Measurements from ENCODE around the gene SH3GL2. TPM values are rescaled to one million over a fixed set of nuclear protein-coding genes. Genes with fewer than 3 reads are reported as not detected.
"Not testable (repeated sequence)": the region's sequence is repeated elsewhere in the genome, so short reads cannot be mapped to it uniquely, and the experiment has no call there.

SH3GL2 gene
- total RNA-seq, 5 donors from 2014 or later (not counting 1 experiment from before 2014, with no cell fraction given) = not detected

DNA sequence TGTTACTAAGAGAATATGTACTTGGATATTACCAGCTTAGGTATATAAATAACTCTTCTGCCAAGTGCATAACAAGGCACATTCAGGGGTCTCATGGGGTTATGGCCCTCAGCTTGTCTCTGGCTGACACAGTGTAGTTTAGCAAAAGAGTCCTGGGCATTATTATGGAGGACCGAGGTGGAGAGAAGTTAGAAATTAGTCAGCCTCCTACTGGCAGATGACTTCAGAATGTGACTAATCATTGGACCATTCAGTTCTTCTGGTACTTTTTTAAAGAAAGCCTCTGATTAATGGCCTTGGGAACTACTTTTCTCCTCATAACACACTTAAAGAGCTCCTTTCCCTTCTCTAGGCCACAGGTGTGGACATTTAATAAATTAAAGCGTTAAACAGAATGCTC is 178.9 kb downstream of the SH3GL2 start:
- DNase-seq (no peak), ATAC-seq (replicated peaks in 1 of 4) (no peak)
- Mint-ChIP-seq H3K27ac (no peak overlapping the region), H3K27me3 (no peaks in the 10 kb centered on the region), H3K4me1 (no peaks in the 10 kb centered on the region), H3K9me3 (peaks cover 7 to 17% (median 8%) of the 10 kb centered on the region in 3 donors), H3K36me3 (no peaks in the 10 kb centered on the region), H3K4me3 (no peak overlapping the region)
- Histone ChIP-seq H3K9me3 (no peaks in the 10 kb centered on the region), H3K4me3 (ENCODE audit: control insufficient read depth in 1 of 2, extremely low read depth in 1 of 2, low read length in 1 of 2) (no peak overlapping the region), H3K36me3 (ENCODE audit: control insufficient read depth in 2 of 2, extremely low read depth in 1 of 2, insufficient read depth in 1 of 2, low read length in 1 of 2) (no peaks in the 10 kb centered on the region), H3K4me1 (ENCODE audit: control insufficient read depth in 1 of 2, extremely low read depth in 1 of 2, insufficient read depth in 2 of 2, low read length in 2 of 2) (no peaks in the 10 kb centered on the region), H3K27me3 (replicated peaks in 1 of 2; ENCODE audit: control insufficient read depth in 2 of 2, extremely low read depth in 1 of 2, insufficient read depth in 2 of 2, low read length in 1 of 2) (no peaks in the 10 kb centered on the region), H3K27ac (ENCODE audit: low read length) (no peak overlapping the region)
- ChIA-PET POLR2A (no interaction called here), CTCF (no interaction called here)
- 100% methylated on average over 1 of the region's 2 CpGs for WGBS (ENCODE audit: insufficient coverage)

DNA sequence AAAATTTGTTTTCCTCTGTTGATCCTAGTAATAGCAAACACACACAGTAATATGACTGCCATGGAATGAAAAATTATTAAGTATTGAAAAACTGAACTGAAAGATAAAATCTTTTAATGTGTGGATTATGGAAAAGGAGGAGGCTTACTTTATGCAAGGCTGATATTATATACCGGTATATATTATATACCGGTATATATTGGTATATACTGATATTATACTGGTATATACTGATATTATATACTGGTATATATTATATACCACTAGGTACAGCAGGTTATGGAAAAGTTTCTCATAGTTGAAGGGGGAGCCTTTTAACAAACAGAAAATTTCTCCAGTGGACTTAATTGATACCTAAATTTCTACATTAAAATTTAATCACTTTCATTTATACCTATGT is 181.4 kb downstream of the SH3GL2 start:
- no peaks in the 10 kb centered on the region for H3K36me3 ChIP-seq (ENCODE audit: control insufficient read depth in 2 of 2, extremely low read depth in 1 of 2, insufficient read depth in 1 of 2, low read length in 1 of 2)
- H3K4me3 Mint-ChIP-seq = no peak overlapping the region
- ATAC-seq (replicated peaks in 1 of 4) (no peak), DNase-seq (no peak)
- no peak overlapping the region for H3K27ac Mint-ChIP-seq
- POLR2A ChIA-PET = interaction anchor here in 1 of 2 donors (0.5 kb wide), 1 partner anchor 1731 kb away, joined by 6 read pairs; no protein-coding TSS in a partner anchor
- no peaks in the 10 kb centered on the region for H3K36me3 Mint-ChIP-seq
- no peak overlapping the region for H3K27ac ChIP-seq (ENCODE audit: low read length)
- no peaks in the 10 kb centered on the region for H3K4me1 Mint-ChIP-seq
- H3K4me1 ChIP-seq (ENCODE audit: control insufficient read depth in 1 of 2, extremely low read depth in 1 of 2, insufficient read depth in 2 of 2, low read length in 2 of 2) = no peaks in the 10 kb centered on the region
- CTCF ChIA-PET = no interaction called here
- no CpG with 5 or more reads among the region's 2 CpGs for WGBS (ENCODE audit: insufficient coverage)
- H3K27me3 ChIP-seq (replicated peaks in 1 of 2; ENCODE audit: control insufficient read depth in 2 of 2, extremely low read depth in 1 of 2, insufficient read depth in 2 of 2, low read length in 1 of 2) = no peaks in the 10 kb centered on the region
- peaks cover 0 to 4% (median 0%) of the 10 kb centered on the region in 3 donors for H3K9me3 Mint-ChIP-seq
- H3K9me3 ChIP-seq = no peaks in the 10 kb centered on the region
- H3K27me3 Mint-ChIP-seq = no peaks in the 10 kb centered on the region
- H3K4me3 ChIP-seq (ENCODE audit: control insufficient read depth in 1 of 2, extremely low read depth in 1 of 2, low read length in 1 of 2) = no peak overlapping the region

DNA sequence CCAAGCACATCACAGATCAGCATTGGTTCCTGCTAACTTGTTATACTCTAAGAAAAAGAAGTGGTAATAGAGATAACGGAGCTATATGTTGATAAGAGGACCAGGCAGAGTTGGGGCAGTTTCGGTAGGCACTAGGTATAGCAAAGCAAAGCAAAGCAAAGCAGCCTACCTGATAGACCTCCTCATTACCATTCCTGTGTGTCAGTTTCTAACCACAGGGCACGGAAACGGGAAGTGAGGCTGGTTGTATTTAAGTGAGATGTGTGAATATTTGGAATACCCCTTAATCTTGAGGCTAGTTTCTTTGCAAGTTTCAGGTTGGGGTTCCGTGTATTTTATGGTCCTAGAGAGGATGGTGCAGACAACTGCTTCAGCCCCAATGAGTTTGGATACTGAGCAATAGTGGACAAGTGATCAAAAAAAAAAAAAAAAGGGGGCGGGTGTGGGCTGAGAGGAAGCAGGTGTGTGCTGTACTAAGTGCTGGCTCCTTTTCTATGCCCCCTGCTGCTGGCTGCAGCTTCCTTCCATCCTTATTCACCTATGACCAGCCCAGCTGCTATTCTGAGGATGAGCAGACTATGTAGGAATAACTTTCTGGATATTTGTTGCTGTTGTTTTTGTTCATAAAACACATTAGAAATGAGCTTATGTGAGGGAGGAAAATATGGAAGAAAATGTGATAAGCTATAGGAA is 183.3 kb downstream of the SH3GL2 start:
- H3K27ac ChIP-seq (ENCODE audit: low read length) = no peak overlapping the region
- ChIA-PET POLR2A (no interaction called here), CTCF (no interaction called here)
- no peaks in the 10 kb centered on the region for H3K4me1 ChIP-seq (ENCODE audit: control insufficient read depth in 1 of 2, extremely low read depth in 1 of 2, insufficient read depth in 2 of 2, low read length in 2 of 2)
- H3K27ac Mint-ChIP-seq = no peak overlapping the region
- peaks cover 0 to 4% (median 0%) of the 10 kb centered on the region in 3 donors for H3K9me3 Mint-ChIP-seq
- no peaks in the 10 kb centered on the region for H3K27me3 Mint-ChIP-seq
- no peak overlapping the region for H3K4me3 Mint-ChIP-seq
- H3K27me3 ChIP-seq (replicated peaks in 1 of 2; ENCODE audit: control insufficient read depth in 2 of 2, extremely low read depth in 1 of 2, insufficient read depth in 2 of 2, low read length in 1 of 2) = no peaks in the 10 kb centered on the region
- DNase-seq (no peak), ATAC-seq (replicated peaks in 1 of 4) (no peak)
- no peaks in the 10 kb centered on the region for H3K9me3 ChIP-seq
- no peaks in the 10 kb centered on the region for H3K4me1 Mint-ChIP-seq
- H3K36me3 ChIP-seq (ENCODE audit: control insufficient read depth in 2 of 2, extremely low read depth in 1 of 2, insufficient read depth in 1 of 2, low read length in 1 of 2) = no peaks in the 10 kb centered on the region
- no peaks in the 10 kb centered on the region for H3K36me3 Mint-ChIP-seq
- 100% methylated on average over 1 of the region's 6 CpGs for WGBS (ENCODE audit: insufficient coverage)
- H3K4me3 ChIP-seq (ENCODE audit: control insufficient read depth in 1 of 2, extremely low read depth in 1 of 2, low read length in 1 of 2) = no peak overlapping the region

DNA sequence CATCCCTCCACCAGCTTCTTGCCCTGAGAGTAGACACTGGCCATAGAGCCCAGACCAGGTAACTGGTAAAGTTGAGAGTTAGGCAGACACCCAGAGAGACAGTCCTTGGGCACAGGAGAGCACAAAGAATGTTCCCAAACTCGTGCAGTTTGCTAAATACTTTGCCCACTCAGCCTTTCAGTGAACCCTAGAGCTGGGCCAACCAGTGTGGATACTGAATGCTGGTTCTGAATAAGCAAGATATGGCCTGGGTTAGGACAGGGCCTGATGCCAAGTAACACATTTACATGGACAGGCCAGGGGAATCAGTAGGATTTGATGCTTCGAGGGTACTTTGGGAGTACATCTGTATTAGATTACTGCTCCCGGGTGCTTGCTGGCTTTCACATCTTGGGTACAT is 185.4 kb downstream of the SH3GL2 start:
- Histone ChIP-seq H3K27ac (ENCODE audit: low read length) (no peak overlapping the region), H3K27me3 (replicated peaks in 1 of 2; ENCODE audit: control insufficient read depth in 2 of 2, extremely low read depth in 1 of 2, insufficient read depth in 2 of 2, low read length in 1 of 2) (no peaks in the 10 kb centered on the region), H3K4me1 (ENCODE audit: control insufficient read depth in 1 of 2, extremely low read depth in 1 of 2, insufficient read depth in 2 of 2, low read length in 2 of 2) (no peaks in the 10 kb centered on the region), H3K36me3 (ENCODE audit: control insufficient read depth in 2 of 2, extremely low read depth in 1 of 2, insufficient read depth in 1 of 2, low read length in 1 of 2) (no peaks in the 10 kb centered on the region), H3K4me3 (ENCODE audit: control insufficient read depth in 1 of 2, extremely low read depth in 1 of 2, low read length in 1 of 2) (no peak overlapping the region), H3K9me3 (no peaks in the 10 kb centered on the region)
- DNase-seq = no peak
- H3K4me3 Mint-ChIP-seq = no peak overlapping the region
- H3K36me3 Mint-ChIP-seq = no peaks in the 10 kb centered on the region
- peaks cover 0 to 4% (median 0%) of the 10 kb centered on the region in 3 donors for H3K9me3 Mint-ChIP-seq
- H3K27me3 Mint-ChIP-seq = no peaks in the 10 kb centered on the region
- H3K4me1 Mint-ChIP-seq = no peaks in the 10 kb centered on the region
- ChIA-PET POLR2A (no interaction called here), CTCF (no interaction called here)
- no peak for ATAC-seq (replicated peaks in 1 of 4)
- H3K27ac Mint-ChIP-seq = no peak overlapping the region
- WGBS (ENCODE audit: insufficient coverage) = no CpG with 5 or more reads among the region's 3 CpGs

DNA sequence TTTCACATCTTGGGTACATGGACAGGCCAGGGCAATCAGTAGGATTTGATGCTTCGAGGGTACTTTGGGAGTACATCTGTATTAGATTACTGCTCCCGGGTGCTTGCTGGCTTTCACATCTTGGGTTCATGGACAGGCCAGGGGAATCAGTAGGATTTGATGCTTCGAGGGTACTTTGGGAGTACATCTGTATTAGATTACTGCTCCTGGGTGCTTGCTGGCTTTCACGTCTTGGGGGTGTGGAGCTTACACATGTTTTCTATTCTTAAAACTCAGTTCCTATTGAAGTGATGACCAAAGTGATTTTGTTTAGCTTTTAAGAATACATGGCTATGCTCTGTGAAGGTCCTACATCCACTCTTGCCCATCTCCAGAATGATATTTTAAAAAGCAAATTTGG is 186.3 kb downstream of the SH3GL2 start:
- H3K27me3 ChIP-seq (replicated peaks in 1 of 2; ENCODE audit: control insufficient read depth in 2 of 2, extremely low read depth in 1 of 2, insufficient read depth in 2 of 2, low read length in 1 of 2); H3K9me3 Mint-ChIP-seq; ATAC-seq (replicated peaks in 1 of 4); POLR2A ChIA-PET; H3K36me3 Mint-ChIP-seq; DNase-seq; H3K4me1 Mint-ChIP-seq; H3K27ac ChIP-seq (ENCODE audit: low read length); H3K4me3 Mint-ChIP-seq; H3K36me3 ChIP-seq (ENCODE audit: control insufficient read depth in 2 of 2, extremely low read depth in 1 of 2, insufficient read depth in 1 of 2, low read length in 1 of 2); H3K4me1 ChIP-seq (ENCODE audit: control insufficient read depth in 1 of 2, extremely low read depth in 1 of 2, insufficient read depth in 2 of 2, low read length in 2 of 2); H3K27me3 Mint-ChIP-seq; H3K4me3 ChIP-seq (ENCODE audit: control insufficient read depth in 1 of 2, extremely low read depth in 1 of 2, low read length in 1 of 2); H3K27ac Mint-ChIP-seq; CTCF ChIA-PET; H3K9me3 ChIP-seq: not testable (repeated sequence)
- 83% methylated on average over 2 of the region's 4 CpGs for WGBS (ENCODE audit: insufficient coverage)

DNA sequence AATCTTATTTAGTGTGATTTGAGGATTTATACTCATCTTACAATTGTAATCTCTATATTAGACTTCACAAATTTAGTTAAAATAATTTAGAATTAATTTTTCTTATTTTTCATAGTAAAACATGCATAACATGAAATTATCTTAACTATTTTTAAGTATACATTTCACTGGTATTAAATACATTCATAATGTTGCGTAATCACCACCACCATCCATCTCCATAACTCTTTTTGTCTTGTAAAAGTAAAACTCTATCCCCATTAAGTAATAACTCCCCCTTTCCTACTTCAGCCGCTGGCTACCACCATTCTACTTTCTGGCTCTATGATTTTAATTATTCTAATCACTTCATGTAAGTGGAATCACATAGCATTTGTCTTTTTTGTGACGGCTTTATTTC is 193.4 kb downstream of the SH3GL2 start:
- H3K27me3 Mint-ChIP-seq = no peaks in the 10 kb centered on the region
- Histone ChIP-seq H3K4me1 (ENCODE audit: control insufficient read depth in 1 of 2, extremely low read depth in 1 of 2, insufficient read depth in 2 of 2, low read length in 2 of 2) (no peaks in the 10 kb centered on the region), H3K27ac (ENCODE audit: low read length) (no peak overlapping the region), H3K4me3 (ENCODE audit: control insufficient read depth in 1 of 2, extremely low read depth in 1 of 2, low read length in 1 of 2) (no peak overlapping the region), H3K36me3 (ENCODE audit: control insufficient read depth in 2 of 2, extremely low read depth in 1 of 2, insufficient read depth in 1 of 2, low read length in 1 of 2) (no peaks in the 10 kb centered on the region), H3K27me3 (replicated peaks in 1 of 2; ENCODE audit: control insufficient read depth in 2 of 2, extremely low read depth in 1 of 2, insufficient read depth in 2 of 2, low read length in 1 of 2) (no peaks in the 10 kb centered on the region), H3K9me3 (no peaks in the 10 kb centered on the region)
- POLR2A ChIA-PET = no interaction called here
- H3K9me3 Mint-ChIP-seq = peaks cover 4 to 12% (median 4%) of the 10 kb centered on the region in 3 donors
- ATAC-seq (replicated peaks in 1 of 4) = no peak
- no CpG with 5 or more reads among the region's 3 CpGs for WGBS (ENCODE audit: insufficient coverage)
- H3K4me1 Mint-ChIP-seq = no peaks in the 10 kb centered on the region
- CTCF ChIA-PET = interaction anchor here in 1 of 2 donors (0.6 kb wide), 1 partner anchor 11 kb away, joined by 3 read pairs; no protein-coding TSS in a partner anchor
- no peak overlapping the region for H3K4me3 Mint-ChIP-seq
- DNase-seq = no peak
- H3K27ac Mint-ChIP-seq = no peak overlapping the region
- H3K36me3 Mint-ChIP-seq = no peaks in the 10 kb centered on the region

DNA sequence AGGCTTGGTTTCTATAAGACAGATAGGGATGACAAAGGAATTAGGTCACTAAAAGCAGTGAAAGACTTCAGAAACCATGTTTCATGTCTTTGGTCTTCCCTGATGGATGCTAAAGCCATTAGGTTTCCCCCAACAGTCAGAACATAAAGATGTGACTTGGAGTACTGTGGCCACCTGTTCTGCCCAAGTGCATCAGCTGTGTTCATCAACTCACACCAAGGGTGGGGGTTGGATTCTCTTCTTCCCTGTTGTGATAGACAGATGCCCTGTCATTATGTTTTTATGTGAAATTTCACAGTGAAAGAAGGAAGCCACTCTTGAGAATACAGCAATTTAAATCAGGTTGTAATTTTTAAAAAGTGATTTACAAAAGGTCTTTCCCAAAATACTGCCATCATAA is 196.8 kb downstream of the SH3GL2 start:
- no peaks in the 10 kb centered on the region for H3K36me3 ChIP-seq (ENCODE audit: control insufficient read depth in 2 of 2, extremely low read depth in 1 of 2, insufficient read depth in 1 of 2, low read length in 1 of 2)
- no peaks in the 10 kb centered on the region for H3K4me1 Mint-ChIP-seq
- H3K27ac ChIP-seq (ENCODE audit: low read length) = no peak overlapping the region
- ATAC-seq (replicated peaks in 1 of 4) (no peak), DNase-seq (no peak)
- H3K4me3 Mint-ChIP-seq = no peak overlapping the region
- ChIA-PET CTCF (no interaction called here), POLR2A (no interaction called here)
- no peaks in the 10 kb centered on the region for H3K9me3 ChIP-seq
- no peaks in the 10 kb centered on the region for H3K27me3 Mint-ChIP-seq
- H3K4me3 ChIP-seq (ENCODE audit: control insufficient read depth in 1 of 2, extremely low read depth in 1 of 2, low read length in 1 of 2) = no peak overlapping the region
- H3K27ac Mint-ChIP-seq = no peak overlapping the region
- H3K4me1 ChIP-seq (ENCODE audit: control insufficient read depth in 1 of 2, extremely low read depth in 1 of 2, insufficient read depth in 2 of 2, low read length in 2 of 2) = no peaks in the 10 kb centered on the region
- H3K36me3 Mint-ChIP-seq = no peaks in the 10 kb centered on the region
- no peaks in the 10 kb centered on the region for H3K27me3 ChIP-seq (replicated peaks in 1 of 2; ENCODE audit: control insufficient read depth in 2 of 2, extremely low read depth in 1 of 2, insufficient read depth in 2 of 2, low read length in 1 of 2)
- peaks cover 9 to 12% (median 11%) of the 10 kb centered on the region in 3 donors for H3K9me3 Mint-ChIP-seq

Data from T-cell (primary cell).